Measurements from ENCODE around the gene CREB3L1.

CREB3L1 gene

DNA sequence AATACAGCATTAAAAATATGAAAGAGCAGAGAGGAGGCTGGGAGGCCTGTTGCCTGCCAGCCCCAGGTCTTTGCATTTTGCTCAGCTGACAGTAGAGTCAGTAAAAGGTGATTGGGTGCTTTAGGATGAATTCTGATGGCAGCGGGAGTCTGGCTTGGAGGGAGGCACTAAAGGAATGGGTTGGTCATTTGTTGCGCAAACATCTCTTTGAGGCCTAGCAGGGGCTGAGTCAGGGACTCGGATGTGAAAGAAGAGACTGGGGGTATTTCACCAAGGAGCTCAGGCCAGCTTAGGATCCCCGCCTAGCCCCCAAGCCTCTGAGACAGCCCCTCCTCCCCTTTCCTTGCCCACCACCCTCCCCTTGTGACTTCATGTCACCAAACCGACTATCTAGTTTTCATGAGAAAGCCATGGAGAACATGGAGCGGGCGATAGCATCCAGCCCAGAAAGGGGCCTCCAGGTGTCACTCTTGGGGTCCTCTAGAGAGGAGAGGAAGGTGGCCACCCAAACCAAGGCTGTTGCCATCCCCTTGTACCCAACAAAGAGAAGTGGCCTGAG is 79.5 kb downstream of the CREB3L1 start:
- no peak overlapping the region for H3K4me3 ChIP-seq (ENCODE audit: low read depth, low read length)
- TF ChIP-seq, protein P1, sequence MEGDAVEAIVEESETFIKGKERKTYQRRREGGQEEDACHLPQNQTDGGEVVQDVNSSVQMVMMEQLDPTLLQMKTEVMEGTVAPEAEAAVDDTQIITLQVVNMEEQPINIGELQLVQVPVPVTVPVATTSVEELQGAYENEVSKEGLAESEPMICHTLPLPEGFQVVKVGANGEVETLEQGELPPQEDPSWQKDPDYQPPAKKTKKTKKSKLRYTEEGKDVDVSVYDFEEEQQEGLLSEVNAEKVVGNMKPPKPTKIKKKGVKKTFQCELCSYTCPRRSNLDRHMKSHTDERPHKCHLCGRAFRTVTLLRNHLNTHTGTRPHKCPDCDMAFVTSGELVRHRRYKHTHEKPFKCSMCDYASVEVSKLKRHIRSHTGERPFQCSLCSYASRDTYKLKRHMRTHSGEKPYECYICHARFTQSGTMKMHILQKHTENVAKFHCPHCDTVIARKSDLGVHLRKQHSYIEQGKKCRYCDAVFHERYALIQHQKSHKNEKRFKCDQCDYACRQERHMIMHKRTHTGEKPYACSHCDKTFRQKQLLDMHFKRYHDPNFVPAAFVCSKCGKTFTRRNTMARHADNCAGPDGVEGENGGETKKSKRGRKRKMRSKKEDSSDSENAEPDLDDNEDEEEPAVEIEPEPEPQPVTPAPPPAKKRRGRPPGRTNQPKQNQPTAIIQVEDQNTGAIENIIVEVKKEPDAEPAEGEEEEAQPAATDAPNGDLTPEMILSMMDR (IDR thresholded peaks at IDR 0.05; ENCODE audit: low read depth, low read length) = no peak
- in situ Hi-C loops (cut with HindIII; ENCODE audit: low sequenced_read_pairs) = no loop called here
- DNase-seq (ENCODE audit: low read depth, low spot score) = peak; percentile 58

DNA sequence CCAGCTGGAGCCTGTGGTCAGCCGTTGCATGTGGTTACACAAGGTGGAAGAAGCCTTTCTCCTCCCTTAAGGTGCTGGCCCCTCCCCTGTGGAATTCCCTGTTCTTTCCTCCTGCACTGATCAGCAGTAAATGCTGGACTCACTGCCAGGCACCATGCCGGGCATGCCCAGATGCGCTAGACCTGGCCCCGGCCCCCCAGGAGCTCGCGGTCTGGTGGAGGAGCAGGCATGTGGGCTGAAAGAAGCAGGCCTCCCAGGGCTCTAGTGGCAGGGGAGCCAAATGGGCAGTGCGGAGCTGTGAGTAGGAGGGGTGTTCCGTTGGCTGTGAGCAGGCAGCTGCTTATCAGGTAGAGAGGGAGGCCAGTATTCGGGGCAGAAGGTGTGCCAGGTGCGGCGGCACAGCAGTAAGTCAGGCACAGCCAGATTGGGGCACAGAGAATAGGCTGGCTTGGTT is 80.0 kb downstream of the CREB3L1 start:
- no peak for DNase-seq (ENCODE audit: low read depth, low spot score)

DNA sequence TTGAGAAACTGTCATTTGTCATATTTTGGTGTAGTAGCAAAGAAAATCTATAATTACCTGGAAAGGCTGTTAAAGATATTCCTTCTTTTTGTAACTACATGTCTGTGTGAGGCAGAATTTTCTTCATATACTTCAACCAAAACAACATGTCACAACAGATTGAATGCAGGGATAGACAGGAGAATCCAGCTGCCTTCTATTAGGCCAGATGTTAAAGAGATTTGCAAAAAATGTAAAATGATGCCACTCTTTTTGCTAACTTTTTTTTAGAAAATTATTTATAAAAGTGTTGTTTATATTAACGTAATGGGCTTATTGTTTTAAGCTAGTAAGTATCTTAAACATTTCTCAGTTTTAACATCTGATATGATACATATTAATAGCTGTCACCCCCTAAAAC is 82.5 kb downstream of the CREB3L1 start:
- DNase-seq (ENCODE audit: low read depth, low spot score) = no peak
- TF ChIP-seq, protein P1 (IDR thresholded peaks at IDR 0.05; ENCODE audit: low read depth, low read length) = no peak
- no peak overlapping the region for H3K4me3 ChIP-seq (ENCODE audit: low read depth, low read length)
- in situ Hi-C loops (cut with HindIII; ENCODE audit: low sequenced_read_pairs) = no loop called here

More for the DNA sequence above, 80.0 kb downstream of the CREB3L1 start:
- in situ Hi-C loops (cut with HindIII; ENCODE audit: low sequenced_read_pairs) = no loop called here
- H3K4me3 ChIP-seq (ENCODE audit: low read depth, low read length) = no peak overlapping the region
- TF ChIP-seq, protein P1 (IDR thresholded peaks at IDR 0.05; ENCODE audit: low read depth, low read length) = no peak

DNA sequence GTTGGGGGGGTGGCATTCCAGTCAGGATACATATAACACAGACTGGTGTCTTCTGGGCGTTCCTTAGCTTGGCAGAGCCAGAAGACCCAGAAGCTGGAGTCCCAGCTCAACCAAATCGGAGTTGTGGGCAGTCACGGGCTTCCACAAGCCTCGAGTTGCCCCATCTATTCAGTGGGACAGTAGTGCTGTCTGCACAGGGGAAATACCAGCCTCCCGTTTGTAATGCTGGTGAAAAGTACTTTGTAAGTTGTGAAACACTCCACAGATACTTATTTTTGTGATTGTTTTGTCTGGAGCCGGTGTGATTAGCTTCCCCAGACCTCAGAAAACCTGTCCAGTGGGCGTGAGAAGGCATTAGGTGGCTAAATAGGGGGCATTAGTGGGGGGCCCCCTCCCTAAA is 83.4 kb downstream of the CREB3L1 start:
- TF ChIP-seq, protein P1 (IDR thresholded peaks at IDR 0.05; ENCODE audit: low read depth, low read length) = no peak
- no peak for DNase-seq (ENCODE audit: low read depth, low spot score)
- no peak overlapping the region for H3K4me3 ChIP-seq (ENCODE audit: low read depth, low read length)
- in situ Hi-C loops (cut with HindIII; ENCODE audit: low sequenced_read_pairs) = no loop called here

DNA sequence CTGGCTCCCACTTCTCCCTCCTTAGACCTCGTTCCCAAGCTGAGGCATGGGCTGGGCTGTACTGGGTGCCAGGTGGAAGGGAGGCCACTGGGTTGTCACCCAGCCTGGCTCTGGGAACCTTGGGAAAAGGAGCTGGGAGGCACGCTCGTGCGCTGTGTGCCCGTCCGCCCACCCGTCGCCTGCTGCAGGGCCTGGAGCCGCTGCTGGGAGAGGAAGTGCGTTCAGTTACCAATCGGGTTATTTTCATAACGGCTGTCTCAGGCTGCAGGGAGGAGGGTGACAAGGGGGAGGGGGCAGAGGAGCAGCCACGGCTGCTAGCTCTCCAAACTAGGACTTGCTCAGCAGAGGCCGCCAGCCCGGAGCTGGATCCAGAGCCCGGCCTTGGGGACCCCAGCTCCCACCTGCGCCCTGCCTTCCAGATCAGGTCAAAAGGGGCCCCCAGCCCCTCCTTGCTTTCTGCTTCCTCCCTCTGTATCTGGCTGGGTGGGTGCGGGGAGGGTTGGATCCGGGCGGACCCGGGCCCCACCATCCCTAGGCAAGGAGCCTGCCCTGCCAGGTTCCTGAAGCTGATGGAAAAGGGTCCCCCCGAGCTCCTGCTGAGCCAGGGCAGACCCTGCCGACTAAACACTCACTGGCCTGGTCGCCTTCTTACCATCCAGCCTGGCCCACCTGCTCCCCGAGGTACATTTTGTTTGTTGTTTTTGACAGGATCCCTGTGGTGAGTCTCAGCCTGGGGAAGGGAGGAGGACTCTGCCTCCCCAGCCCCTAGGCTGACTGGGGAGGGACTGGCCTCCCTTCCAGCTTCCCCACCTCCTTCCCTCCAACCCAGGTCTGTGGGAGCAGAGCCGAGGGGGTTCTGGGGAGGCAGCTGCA is 84.1 kb downstream of the CREB3L1 start:
- DNase-seq (ENCODE audit: low read depth, low spot score) = peak; percentile 50
- H3K4me3 ChIP-seq (ENCODE audit: low read depth, low read length) = no peak overlapping the region
- in situ Hi-C loops (cut with HindIII; ENCODE audit: low sequenced_read_pairs) = no loop called here
- TF ChIP-seq, protein P1 (IDR thresholded peaks at IDR 0.05; ENCODE audit: low read depth, low read length) = no peak

DNA sequence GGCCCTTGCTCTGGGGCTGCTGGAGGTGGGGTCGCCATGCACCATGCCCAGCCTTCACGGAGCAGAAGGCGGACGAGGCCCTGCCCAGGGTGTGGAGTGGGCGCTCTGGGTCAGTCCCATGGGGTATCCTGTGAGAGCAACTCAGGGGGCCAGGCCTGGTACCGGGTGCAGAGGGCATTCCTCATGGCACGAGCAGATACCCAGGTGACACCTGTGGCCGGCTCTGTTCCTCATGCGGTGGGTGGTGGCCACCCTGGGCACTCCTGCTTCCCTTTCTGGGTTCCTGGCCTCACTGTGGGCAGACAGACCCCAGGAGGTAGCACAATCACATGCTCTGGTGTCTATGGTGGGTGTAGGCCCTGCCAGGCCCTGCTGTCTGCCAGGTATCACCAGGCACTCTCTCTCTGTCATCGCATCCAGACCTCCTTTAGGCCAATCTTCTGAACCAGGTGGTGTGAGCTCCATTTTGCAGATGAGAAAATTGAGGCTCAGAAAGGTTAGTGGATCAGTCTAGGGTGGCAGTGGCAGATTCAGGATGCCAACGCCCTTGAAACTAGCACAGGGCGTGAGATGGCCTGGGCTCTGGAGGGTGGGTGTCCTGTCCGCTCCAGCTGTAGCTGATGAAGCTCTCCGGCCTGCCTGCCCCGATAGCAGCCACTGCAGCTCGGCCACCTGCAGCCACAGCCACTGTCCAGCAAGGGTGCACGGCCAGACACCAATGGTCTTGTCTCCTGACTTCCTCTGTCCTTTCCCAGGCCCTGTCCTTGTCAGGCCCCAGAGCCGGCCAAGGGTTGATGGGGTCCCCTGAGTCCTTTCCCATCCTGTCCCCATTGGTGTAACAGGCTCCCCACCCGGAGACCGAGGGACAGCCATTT is 84.9 kb downstream of the CREB3L1 start:
- no peak overlapping the region for H3K4me3 ChIP-seq (ENCODE audit: low read depth, low read length)
- in situ Hi-C loops (cut with HindIII; ENCODE audit: low sequenced_read_pairs) = no loop called here
- TF ChIP-seq, protein P1 (IDR thresholded peaks at IDR 0.05; ENCODE audit: low read depth, low read length) = no peak
- DNase-seq (ENCODE audit: low read depth, low spot score) = no peak
